Measurements from ENCODE around the gene SLC10A7.

GRCh38 chr4:146318894-146319293 is 202.8 kb downstream of the SLC10A7 start:
- TF ChIP-seq CTCF (IDR thresholded peaks at IDR 0.05; ENCODE audit: insufficient read depth, low read length, poor library complexity, severe bottlenecking) (no peak), EZH2phosphoT487 (conservative IDR thresholded peaks at IDR 0.05; ENCODE audit: low read length) (no peak)

Data from SU-DHL-6 (cell line).